ENCODE data around the gene ARAP1. TPM values are rescaled to one million over a fixed set of nuclear protein-coding genes. Genes with fewer than 3 reads are reported as not detected.

The ARAP1 gene
- total and polyA plus RNA-seq, 2 donors (not counting 3 experiments of a cell fraction or from before 2014, with no cell fraction given): 36.8 to 66.2 TPM

DNA sequence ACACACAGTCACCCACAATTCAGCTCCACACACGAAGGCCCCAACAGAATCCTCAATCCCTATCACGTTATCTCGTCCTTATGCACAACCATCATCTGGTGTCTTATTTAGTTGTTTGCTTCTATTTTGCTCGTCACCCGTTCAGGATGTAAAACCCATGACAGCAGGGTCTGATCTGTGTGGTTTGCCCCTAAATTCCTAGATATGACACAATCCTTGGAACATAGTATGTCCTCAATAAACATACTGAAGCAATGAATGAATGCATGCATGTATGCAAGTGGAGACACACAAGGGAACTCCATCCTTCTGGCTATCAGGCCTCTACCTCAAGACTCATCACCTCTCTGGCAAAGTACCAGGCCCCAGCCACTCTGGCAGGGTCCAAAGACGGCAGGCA lies 21.5 kb upstream of the ARAP1 start:
- Histone ChIP-seq H3K4me2 (ENCODE audit: insufficient read depth, low read length) (no peak overlapping the region), H3K27ac (ENCODE audit: insufficient read depth, low read depth, low read length) (no peak overlapping the region), H4K20me1 (replicated peaks; ENCODE audit: control insufficient read depth, extremely low read depth, insufficient read depth, low read length) (no peaks in the 10 kb centered on the region), H3K4me1 (ENCODE audit: control insufficient read depth, extremely low read depth, insufficient read depth, low read length) (peaks cover 3% of the 10 kb centered on the region), H2AFZ (ENCODE audit: low read depth, low read length) (no peak overlapping the region), H3K4me3 (replicated peaks in 1 of 3; ENCODE audit: insufficient read depth in 1 of 3, low read depth in 1 of 3, low read length in 3 of 3) (no peak overlapping the region), H3K9ac (replicated peaks; ENCODE audit: extremely low read depth, insufficient read depth, low read length) (no peak overlapping the region), H3K27me3 (ENCODE audit: control insufficient read depth in 2 of 2, insufficient read depth in 2 of 2, low read length in 2 of 2) (no peaks in the 10 kb centered on the region), H3K9me3 (replicated peaks; ENCODE audit: control insufficient read depth, insufficient read depth, low read length) (no peaks in the 10 kb centered on the region), H3K9me1 (replicated peaks; ENCODE audit: control insufficient read depth, extremely low read depth, insufficient read depth, low read length) (no peaks in the 10 kb centered on the region), H3K36me3 (ENCODE audit: control insufficient read depth in 2 of 2, extremely low read depth in 1 of 2, insufficient read depth in 2 of 2, low read length in 2 of 2) (no peaks in the 10 kb centered on the region), H3K79me2 (ENCODE audit: control insufficient read depth, insufficient read depth, low read length) (no peaks in the 10 kb centered on the region)
- no peak for DNase-seq (ENCODE audit: low read depth, low spot score)
- intact Hi-C loops (cut with micrococcal nuclease) (no loop called here), dilution Hi-C loops (cut with MboI; ENCODE audit: extremely low pct_ligation_motif_present, low sequenced_read_pairs) (no loop called here)
- FAIRE-seq: no peak
- TF ChIP-seq POLR2A (IDR thresholded peaks at IDR 0.05; ENCODE audit: low read depth, low read length) (no peak), JUN (IDR thresholded peaks at IDR 0.05; ENCODE audit: borderline replicate concordance, insufficient read depth, insufficient read length, low read depth) (no peak), EZH2 (IDR thresholded peaks at IDR 0.05; ENCODE audit: borderline replicate concordance, low read depth, low read length, severe bottlenecking) (no peak), MYC (IDR thresholded peaks at IDR 0.05; ENCODE audit: low read depth, low read length) (no peak), GATA2 (IDR thresholded peaks at IDR 0.05; ENCODE audit: insufficient read depth, insufficient read length, low read depth, low read length) (no peak), POLR2AphosphoS5 (IDR thresholded peaks at IDR 0.05; ENCODE audit: insufficient read depth, low read depth, low read length) (no peak), FOS (IDR thresholded peaks at IDR 0.05; ENCODE audit: borderline replicate concordance, insufficient read depth, low read length) (no peak)
- TF ChIP-seq, protein P1, sequence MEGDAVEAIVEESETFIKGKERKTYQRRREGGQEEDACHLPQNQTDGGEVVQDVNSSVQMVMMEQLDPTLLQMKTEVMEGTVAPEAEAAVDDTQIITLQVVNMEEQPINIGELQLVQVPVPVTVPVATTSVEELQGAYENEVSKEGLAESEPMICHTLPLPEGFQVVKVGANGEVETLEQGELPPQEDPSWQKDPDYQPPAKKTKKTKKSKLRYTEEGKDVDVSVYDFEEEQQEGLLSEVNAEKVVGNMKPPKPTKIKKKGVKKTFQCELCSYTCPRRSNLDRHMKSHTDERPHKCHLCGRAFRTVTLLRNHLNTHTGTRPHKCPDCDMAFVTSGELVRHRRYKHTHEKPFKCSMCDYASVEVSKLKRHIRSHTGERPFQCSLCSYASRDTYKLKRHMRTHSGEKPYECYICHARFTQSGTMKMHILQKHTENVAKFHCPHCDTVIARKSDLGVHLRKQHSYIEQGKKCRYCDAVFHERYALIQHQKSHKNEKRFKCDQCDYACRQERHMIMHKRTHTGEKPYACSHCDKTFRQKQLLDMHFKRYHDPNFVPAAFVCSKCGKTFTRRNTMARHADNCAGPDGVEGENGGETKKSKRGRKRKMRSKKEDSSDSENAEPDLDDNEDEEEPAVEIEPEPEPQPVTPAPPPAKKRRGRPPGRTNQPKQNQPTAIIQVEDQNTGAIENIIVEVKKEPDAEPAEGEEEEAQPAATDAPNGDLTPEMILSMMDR (IDR thresholded peaks at IDR 0.05; ENCODE audit: extremely low read depth in 1 of 2, insufficient read depth in 1 of 2, low read depth in 1 of 2, low read length in 2 of 2): no peak
- TF ChIP-seq, protein P2, sequence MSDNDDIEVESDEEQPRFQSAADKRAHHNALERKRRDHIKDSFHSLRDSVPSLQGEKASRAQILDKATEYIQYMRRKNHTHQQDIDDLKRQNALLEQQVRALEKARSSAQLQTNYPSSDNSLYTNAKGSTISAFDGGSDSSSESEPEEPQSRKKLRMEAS (IDR thresholded peaks at IDR 0.05; ENCODE audit: insufficient read depth, insufficient read length): no peak
- ChIA-PET POLR2A (no interaction called here), CTCF (interaction anchor here (0.6 to 1.2 kb wide), 5 partner anchors 8 to 49 kb away, joined by 3 to 7 read pairs (median 4); partner anchors contain the start of gene STARD10)
- no TSS peak for BruUV-seq (replicated peaks)
